IPS DF 4.7 (cell line): Measurements from ENCODE around the gene NAT9.

Source experiments
- DNase-seq: peaks from one replicate; pipeline ENCODE4 v3.0.0-alpha.2; 2013; ENCODE audit warnings: low spot score; ENCODE audit errors: extremely low read depth

Gene NAT9, protein sequence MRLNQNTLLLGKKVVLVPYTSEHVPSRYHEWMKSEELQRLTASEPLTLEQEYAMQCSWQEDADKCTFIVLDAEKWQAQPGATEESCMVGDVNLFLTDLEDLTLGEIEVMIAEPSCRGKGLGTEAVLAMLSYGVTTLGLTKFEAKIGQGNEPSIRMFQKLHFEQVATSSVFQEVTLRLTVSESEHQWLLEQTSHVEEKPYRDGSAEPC

DNA sequence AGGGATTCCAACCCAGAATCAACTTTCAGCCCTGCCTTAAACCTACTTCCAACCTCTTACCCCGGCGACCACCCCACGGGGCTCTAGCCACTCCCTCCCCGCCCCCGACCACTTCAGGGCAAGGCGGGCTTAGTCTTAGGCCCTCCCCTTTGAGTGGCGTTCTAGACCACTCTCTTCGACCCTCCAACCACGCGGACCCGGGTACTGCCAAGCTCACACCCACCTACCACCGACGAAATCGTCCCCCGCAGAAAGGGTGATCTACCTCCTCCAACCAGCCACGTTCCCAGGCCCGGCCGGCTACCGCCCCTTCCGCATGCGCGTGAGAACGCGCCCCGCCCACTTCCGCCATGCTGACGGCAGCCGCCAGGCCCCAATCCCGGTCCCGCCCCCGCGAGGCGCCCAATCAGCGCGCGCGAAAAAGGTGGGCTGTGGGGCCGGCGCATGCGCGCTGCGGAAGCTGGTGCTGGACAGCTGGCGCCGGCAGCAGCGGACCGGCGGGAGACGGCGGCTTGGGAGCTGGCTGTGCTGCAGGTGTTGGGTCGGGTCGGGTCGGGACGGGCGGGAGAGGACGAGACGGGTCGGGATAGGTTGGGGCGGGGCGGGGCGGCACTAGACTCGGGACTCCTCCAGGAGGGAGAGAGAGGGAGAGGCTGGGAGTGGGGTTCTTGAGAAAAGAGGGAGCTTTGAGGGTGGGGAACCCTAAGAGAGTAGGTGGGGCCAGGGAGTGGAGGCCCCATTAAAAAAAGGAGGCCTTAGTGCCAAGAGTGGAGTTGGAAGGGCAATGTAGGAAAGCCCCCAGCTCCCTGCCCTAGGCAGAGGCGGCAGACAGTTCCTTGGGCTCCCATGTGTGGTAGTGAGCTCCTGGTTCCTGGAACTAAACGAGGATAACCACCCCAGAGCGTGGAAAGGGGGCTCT, at the start of gene NAT9:
Gene NAT9, minus strand, starts transcription at position 302 of the 919 bp plus-strand sequence. CDS start 647 bp downstream, outside the sequence.
- DNase-seq, result peak; percentile 93

DNA sequence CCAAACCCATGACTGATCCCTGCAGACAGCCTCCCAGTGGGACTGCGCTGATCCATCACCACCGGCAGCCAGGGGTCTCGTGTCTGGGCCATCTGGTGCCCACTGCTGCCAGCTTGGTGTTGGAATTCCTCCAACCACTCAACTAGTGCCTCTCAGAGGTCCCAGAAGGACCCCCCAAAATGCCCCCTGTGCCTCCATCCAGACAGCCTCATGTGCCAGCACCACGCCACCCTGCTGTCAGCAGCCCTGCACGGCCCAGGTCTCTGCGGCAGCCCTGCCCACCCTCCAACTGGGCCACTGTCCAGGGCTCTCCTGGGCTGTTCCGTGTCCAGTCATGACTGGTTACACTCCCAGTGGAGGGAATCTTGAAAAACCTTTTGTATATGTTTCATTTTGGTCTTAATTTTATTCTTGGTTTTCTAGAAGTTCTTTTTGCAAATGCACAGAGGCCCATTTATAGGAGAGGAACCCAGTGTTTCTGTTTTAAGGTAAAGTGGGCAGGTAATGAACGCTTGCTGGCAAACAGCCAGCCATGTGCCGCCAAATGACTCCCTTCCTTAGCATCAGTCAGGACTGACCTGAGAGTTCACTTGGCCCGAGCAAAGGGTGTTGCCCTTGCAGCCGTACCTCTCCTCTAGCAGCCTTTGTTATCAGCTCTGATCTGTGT, 48.9 kb upstream of the NAT9 start:
- no peak for DNase-seq

DNA sequence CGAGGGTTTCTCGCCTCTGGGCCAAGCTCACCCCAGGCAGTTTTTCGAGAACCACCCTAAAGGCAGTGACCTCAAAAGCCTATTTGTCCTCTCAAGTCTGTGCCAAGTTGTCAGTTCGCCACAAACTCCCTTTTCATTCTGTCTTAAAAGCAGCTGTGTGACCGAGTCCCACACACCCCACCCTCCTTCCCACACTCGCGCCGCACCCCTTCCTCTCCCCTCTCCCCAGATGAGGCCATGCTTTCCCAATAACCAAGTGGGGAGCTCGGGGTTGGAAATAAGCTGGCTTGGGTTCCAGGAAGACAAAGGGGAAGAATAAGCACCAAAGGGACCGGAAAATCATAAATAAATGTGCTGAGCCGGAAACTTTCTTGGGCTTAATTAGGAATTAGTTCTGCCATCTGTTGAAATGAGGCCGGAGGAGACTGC, 46.8 kb upstream of the NAT9 start:
- no peak for DNase-seq

DNA sequence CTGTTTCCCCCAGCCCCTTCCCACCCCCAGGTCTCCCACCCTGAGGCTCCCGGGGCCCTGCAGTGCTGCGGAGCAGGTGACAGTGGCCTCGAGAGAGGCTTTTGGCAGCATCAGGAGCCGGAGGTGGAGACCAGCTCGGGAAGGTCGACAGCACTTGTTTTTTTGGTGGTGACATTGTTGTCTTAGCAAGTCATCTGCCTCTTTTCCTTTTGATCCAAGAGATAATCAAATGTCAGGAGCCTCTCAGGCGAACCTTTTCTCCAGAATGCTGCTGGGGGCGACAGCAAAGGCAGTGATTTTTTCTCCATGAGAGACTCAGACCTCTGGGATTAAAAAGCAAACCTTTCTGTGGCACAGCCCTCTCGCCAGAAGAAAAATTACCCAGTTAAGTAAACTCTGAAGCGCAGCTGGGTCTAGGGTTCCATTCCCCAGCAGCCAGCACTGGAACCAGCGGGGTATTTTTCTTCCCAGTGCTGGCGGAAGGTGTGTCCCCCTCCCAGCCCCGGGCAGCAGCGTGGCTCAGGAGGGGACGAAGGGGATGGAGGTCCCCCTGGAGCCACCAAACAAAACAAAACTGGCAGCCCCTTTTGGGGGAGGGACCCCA, 46.3 kb upstream of the NAT9 start:
- no peak for DNase-seq

DNA sequence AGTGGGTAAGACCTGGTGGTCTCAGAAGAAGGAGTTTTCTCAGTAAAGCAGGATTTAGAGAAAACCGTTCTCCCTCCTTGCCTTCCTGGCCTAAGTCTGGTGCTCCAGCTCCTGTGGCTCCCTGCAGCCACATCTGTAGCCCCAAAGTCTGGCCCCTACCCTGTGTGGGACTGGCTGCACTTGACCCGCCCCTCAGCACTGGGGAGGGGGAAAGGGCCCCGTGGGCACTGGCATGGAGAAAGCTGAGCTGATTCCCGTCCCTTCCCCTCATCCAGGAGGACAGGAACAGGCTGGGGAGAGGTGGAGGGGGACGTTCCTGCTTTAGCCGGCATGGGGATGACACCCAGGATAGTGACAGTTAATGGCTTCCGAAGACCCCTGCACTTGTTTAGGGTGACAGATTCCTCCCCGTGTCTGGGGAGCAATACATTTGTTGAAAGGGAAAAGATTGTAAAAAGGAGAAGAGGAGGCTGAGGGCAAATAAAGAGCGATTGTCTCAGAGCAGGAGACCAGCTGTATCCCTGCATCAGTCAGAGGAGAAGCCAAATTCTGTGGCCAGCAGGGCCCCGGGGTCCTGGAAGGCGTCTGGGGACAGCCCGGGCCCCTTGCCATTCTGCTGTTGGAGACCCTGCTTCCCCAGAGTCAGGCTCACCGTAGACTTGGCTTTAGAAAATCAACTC, 45.6 kb upstream of the NAT9 start:
- no peak for DNase-seq

DNA sequence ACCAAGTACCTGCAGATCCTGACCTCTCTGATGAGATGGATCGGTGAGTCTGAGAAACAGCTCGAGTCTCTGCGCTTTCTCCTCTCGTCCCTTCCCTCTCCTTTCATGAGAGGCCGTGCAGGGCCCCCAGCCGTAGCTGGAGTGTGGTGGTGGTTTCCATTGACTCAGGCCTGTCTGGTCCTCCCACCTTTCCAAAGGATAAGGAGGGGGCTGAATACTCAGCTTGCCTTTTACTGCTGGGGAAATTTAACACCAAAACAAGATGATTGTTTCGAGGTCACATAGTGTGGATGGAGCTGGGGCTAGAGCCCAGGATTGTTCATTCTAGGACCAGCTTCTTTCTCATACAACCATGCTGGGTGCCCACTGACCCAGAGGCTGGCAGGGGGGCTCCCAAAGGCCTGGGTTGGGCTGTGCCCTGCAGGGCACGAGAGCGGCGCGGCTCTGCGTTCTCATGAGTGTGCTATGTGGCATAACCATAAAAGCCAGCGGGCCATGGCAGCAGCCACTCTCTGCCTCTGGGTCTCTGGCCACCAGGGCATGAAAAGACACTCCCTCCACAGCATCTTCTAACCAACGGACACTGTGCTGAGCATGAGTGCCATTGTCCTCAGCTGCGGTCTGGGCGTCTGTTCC, 43.8 kb upstream of the NAT9 start:
- DNase-seq, result no peak

DNA sequence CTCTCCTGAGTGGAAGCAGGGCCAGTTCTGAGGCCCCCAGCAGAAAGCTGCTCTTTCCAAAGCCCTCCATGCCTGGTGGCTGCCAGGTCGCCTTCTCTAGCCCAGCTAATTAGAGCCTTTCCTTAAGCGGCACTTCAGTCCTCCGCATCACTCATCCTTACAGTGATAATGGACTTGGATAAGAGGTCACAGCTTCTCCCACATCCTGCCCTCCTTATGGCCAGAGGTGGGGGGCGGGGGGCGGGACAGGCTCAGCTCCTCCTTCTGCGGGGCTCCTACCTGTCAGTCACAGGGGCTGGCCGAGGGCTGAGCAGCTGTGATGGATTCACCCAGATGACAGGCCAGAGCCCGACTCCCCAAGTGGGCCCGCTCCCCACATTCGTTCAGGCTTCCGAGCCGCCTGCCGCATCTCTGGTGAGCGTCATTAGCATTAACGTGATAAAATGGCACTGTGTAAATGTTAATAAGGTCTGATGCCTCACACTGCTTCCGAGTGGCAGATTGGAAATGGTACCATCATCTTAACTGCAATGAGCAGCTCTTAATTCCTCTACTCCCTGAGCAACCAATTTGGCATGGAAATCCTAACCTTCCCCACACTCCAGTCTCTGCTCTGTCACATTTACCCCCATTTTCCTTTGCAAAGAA, 42.3 kb upstream of the NAT9 start:
- DNase-seq, result no peak

DNA sequence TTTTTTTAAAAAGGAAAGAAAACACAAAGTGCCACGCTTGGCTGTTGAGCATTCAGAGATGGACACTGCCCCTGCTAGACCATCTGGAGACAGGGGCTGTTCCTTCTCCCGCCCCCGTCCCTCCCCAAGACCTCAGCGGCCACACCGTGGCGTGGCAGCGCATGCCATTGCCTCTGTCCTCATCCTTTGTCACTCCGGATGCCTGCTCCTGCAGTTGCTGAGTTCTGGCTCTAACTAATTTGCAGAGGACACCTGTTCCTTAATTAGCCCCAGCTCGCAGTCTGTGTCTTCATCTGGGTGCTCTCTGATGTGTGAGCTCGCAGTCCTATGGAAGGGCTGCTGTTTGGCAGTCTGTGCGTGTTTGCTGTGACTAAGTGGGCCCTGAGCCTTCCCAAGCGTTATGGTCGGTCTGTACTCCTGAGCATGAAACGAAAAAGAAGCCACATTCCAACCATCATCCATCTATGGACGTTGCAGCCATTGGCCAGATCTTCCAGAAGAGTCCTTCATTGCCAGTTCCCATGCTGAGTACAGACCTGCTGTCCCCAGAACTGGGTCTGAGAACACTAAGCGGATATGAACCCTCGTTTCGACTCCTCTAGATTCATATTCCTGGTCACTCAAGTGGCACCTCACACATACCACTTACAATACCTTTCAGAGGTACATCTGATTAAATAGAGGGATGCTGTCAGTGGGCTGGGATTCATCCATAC, 40.9 kb upstream of the NAT9 start:
- no peak for DNase-seq

DNA sequence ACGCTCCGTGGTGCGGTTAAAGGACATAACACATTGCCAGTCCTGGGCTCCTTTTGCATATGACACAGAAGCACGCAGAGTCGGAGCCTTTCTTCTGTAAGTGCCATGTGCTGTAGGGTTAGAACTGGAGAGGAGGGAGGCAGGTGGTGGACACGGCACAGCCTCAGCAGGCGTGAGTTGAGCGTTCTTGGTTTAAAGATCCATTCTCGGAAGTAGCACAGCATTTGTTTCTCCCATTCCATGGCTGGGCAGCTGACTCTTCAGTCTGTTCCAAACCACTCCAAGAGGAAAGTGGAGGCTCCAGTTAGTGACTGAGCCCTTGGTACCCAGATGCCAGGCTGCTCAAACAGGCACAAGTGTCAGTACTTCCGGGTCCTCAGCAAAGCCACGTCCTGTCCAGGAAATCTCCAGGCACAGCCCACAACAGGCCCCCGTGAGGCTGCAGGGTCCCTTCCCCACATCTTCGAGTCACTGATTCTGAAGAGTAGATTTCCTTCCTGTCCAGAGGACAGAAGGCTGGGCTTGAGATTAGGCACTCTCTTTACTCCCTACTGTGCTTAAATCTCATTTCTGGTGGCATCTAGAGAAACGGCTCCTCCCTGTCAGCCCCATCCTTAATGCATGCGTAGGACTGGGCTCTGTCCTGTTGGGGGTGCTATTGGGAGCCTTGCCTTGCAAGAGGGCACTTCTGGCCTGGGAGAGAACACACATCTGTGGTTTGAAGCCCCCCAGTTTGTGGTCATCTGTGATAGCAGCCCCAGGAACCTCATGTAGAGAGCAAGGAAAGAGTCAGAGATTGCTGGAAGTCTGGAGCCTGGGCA, 39.6 kb upstream of the NAT9 start:
- no peak for DNase-seq

DNA sequence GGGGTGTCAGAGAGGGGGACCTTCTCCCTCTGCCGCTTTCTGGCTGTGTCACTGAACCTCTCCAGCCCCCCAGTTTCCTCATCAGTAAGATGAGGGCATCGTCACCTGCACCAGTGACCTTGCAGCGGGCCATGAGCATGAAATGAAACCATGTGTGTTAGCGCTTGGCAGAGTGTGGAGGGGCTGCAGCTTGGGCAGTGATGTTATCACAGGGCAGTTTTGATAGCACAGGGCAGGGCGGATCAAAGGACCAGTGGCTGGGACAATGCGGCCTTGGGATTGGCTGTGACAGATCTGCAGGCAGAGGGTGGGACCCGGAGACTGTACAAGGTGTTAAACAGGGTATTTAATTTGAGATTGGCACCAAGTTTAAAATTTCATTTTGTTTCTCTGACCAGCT, 38.9 kb upstream of the NAT9 start:
- DNase-seq, result no peak

DNA sequence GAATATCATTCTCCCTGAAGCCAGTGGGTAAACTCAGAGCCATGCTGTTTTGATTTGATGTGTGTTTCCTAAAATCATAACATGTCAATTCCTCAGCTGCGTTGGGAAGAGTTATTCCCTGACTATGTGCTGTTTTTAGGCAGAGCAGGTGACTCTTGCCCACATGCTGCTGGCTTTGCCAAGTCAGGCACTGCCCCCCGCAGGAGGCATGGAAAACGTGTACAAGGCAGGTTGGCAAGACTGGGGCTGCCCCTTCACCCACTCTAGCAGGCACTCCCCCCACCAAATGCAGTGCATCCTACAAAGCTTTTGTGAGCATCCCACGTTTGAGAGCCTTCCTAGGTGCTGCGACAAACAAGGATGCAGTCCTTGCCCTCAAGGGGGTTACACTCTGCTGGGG, 38.3 kb upstream of the NAT9 start:
- no peak for DNase-seq

DNA sequence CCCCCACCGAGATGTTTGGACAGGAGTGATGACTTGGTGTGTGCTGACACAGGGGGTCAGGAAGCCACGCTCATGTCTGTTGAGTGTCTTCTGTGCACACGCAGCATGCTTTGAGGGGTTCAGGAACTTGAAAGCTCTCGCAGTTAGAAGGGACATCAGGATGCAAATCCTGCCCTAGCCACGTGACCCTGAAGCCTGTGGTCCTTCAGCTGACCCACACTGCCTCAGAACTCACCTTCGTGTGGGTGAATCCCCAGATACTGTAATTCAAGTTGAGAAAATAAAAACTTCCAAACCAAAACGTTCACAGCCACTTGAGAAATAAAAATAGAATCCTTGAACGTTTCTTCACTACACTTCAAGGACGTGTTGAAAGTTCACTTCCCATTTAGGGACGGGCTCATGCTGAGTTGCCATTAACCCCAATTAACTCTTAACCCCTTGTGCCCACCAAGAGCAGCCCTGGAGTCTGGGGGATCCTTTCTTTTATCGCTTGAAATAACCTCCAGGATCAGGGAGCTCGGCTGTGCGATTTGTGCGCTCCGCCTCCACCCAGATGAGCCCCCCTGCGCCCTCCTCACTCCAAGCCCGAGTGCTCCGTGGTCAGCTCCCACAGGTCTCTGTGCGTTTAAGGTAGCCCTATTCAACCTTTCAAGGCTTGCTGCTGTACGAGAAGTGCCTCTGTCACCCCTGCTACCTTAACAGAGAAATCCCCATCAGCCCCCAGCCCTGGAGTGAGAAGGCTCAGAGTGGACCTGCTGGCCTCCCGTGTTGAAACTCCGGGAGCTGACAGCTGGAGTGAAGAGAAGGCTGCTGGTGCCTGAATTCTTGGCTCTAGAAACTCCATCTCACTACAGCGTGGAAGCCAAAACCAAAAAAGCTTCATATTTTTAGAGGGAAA, 36.2 kb upstream of the NAT9 start:
- DNase-seq, result no peak

DNA sequence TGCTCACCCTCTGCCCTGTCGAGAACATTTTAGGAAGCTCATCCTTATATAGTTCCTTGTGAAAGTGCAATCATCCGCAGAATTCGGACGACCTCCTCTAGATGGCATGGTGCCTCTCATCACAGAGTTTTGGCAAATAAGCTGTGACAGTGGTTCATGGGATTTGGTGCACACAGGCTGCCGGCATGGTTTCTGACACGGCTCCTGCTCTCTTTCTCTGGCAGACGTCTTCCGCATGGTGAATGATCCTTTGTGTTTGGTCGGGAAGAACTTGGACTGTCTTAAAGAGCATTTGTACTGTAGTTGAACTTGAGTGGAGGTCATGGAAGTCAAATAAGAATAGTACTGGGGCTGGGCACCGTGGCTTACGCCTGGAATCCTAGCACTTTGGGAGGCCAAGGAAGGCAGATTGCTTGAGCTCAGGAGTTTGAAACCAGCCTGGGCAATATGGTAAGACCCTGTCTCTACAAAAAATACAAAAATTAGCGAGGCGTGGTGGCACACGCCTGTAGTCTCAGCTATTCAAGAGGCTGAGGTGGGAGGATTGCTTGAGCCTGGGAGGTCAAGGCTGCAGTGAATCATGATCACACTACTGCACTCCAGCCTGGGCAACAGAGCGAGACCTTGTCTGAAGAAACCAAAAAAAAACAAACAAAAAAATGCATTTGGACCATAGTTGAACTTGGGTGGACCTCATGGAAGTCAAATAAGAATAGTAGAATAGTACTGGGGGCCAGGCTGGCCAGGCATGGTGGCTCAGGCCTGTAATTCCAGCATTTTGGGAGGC, 34.7 kb upstream of the NAT9 start:
- DNase-seq, result no peak

DNA sequence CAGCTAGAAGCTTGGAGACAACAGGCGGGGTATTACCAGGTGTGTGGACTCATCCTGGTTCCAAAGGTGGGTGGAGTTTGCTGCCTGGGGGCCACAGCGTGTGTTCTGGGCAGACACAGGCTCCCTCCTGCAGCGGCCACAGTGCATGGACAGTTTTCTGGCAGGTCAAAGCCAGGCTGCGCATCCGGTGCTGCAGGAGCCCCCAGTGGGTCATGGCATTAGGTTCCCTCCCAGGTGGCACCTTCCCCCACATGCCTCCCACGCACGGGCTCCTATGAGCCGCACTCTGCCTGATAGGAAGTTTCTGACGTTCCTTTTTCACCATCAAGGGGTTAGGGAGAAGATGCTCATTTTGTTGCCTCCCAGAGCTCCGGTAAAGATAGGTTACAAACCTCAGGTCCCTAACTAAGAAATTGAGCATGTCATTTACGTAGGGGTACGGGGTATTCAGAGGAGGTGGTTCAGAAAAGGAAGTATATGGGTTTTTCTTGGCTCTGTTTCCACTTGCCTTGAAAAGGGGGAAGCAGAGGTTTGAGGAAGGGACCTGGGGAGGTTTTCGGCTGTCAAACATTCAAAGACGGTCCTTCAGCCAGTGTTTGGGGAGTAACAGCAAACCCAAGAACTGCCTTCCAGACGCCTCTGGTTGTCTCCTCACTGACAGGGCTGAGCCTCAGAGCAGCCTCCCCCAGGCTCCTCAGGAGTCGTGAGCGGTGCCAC, 32.7 kb upstream of the NAT9 start:
- no peak for DNase-seq

DNA sequence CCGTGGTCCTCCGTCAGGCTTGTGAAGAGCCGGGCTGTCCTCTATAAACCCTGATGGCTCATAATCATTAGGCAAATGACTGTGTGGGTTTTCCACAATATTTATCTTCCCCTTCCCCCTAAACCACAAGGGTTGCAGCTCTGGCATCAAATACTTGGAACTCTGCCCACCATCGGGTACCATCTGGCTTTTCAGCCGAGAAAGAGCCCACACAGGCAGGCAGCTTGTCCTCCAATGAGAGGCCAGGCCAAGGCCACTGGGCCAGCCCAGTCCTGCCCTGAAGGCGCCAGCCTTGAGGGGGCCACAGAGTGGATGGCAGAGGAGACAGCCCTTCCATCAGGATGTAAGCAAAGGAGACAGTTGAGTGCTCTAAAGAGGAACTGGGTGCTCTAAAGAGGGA, 31.8 kb upstream of the NAT9 start:
- DNase-seq, result no peak

DNA sequence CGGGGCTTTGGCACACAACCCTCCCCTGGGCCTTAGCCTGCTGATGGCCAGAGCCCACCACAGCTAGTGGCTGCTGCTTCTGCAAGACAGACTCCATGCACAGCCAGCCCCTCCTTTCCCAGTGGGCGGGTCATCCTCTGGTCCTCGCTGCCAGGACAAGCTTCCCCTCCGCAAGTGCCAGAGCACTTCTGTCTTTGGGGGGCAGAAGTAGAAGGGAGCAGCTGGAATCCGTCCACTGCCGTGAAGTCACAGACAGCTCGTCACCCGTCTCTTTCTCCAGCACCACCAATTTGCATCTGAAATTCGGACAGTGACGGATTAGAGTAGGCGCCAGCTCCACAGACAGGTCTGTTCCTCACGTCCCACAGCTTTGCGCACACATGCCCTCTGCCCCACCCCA, 31.3 kb upstream of the NAT9 start:
- no peak for DNase-seq
